DND-41 (cell line): ENCODE measurements around the gene RPS16.

ENCODE experiments used
- EZH2 ChIP-seq: IDR thresholded peaks from 3 replicates; pipeline ENCODE4 v1.6.1; 2012; ENCODE audit warnings: borderline replicate concordance, low read depth, mild to moderate bottlenecking, moderate library complexity, low read length, inconsistent platforms; ENCODE audit not compliant: severe bottlenecking
- TF ChIP-seq, protein P1 (sequence below): IDR thresholded peaks from 2 replicates; pipeline ENCODE4 v1.5.1; 2012; ENCODE audit warnings: borderline replicate concordance, low read length, moderate library complexity, mild to moderate bottlenecking; ENCODE audit not compliant: poor library complexity, severe bottlenecking; ENCODE audit errors: extremely low read depth

DNA sequence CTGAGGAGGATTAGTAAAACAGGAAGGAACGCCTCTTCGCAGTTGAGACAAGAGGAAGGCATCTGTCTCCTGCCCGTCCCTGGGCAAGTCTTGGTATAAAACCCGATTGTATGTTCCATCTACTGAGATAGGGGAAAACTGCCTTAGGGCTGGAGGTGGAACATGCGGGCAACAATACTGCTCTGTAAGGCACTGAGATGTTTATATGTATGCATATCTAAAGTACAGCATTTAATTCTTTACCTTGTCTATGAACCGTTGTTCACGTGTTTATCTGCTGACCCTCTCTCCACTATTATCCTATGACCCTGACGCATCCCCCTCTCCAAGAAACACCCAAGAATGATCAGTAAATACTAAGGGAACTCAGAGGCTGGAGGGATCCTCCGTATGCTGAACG is 44.2 kb upstream of the RPS16 start:
- TF ChIP-seq, protein P1, sequence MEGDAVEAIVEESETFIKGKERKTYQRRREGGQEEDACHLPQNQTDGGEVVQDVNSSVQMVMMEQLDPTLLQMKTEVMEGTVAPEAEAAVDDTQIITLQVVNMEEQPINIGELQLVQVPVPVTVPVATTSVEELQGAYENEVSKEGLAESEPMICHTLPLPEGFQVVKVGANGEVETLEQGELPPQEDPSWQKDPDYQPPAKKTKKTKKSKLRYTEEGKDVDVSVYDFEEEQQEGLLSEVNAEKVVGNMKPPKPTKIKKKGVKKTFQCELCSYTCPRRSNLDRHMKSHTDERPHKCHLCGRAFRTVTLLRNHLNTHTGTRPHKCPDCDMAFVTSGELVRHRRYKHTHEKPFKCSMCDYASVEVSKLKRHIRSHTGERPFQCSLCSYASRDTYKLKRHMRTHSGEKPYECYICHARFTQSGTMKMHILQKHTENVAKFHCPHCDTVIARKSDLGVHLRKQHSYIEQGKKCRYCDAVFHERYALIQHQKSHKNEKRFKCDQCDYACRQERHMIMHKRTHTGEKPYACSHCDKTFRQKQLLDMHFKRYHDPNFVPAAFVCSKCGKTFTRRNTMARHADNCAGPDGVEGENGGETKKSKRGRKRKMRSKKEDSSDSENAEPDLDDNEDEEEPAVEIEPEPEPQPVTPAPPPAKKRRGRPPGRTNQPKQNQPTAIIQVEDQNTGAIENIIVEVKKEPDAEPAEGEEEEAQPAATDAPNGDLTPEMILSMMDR, result no peak
- no peak for TF ChIP-seq EZH2
